Measurements from ENCODE around the gene TRIM39.

DNA sequence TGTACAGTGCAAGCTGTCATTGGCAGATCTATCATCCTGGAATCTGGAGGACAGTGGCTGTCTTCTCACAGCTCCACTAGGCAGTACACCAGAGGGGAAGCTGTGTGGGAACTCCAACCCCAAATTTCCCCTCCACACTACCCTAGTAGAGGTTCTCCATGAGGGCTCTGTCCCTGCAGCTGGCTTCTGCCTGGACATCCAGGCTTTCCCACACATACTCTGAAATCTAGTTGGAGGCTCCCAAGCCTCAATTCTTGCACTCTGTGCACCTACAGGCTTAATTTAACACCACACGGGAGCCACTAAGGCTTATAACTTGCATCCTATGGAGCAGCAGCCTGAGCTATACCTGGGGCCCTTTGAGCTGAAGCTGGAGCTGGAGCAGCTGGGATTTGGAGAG, 43.0 kb upstream of the TRIM39 start:
- TF ChIP-seq REST (IDR thresholded peaks at IDR 0.05; ENCODE audit: borderline replicate concordance) (no peak), REST (CRISPR knock-in tag; IDR thresholded peaks at IDR 0.05; ENCODE audit: low read depth) (no peak), POLR2AphosphoS2 (IDR thresholded peaks at IDR 0.05; ENCODE audit: low read length) (no peak), MAFF (IDR thresholded peaks at IDR 0.05; ENCODE audit: low read length) (no peak), TBP (optimal IDR thresholded peaks at IDR 0.05; ENCODE audit: low read depth, low read length) (no peak), ZNF232 (CRISPR knock-in tag; IDR thresholded peaks at IDR 0.05) (no peak), DMBX1 (CRISPR knock-in tag; IDR thresholded peaks at IDR 0.05; ENCODE audit: borderline replicate concordance) (no peak), EP300 (IDR thresholded peaks at IDR 0.05; ENCODE audit: low read length) (no peak), YBX1 (IDR thresholded peaks at IDR 0.05) (no peak)
